HepG2 (cell line): Measurements from ENCODE around the gene TSSK3. TPM values are rescaled to one million over a fixed set of nuclear protein-coding genes. Genes with fewer than 3 reads are reported as not detected.

Source experiments
- ATAC-seq: fragments of 200-7000 bp; cut with Tn5 transposase; 3 replicates; pipeline ENCODE4 v1.9.1; 2020; ENCODE audit warnings: mild to moderate bottlenecking, moderate library complexity
- BruUV-seq: library from RNA; stranded (reverse); fragments of 400-500 nt; replicated peaks from 2 replicates; lab custom pipeline; 2021; lab: Mats Ljungman, UMichigan
- CTCF ChIA-PET: fragments of 300-600 bp; formaldehyde crosslinking; extraction: SDS; loops from one replicate; lab custom pipeline; 2021; ENCODE audit warnings: low total read pairs, inconsistent platforms, low intra/inter-chr PET ratio; lab: Yijun Ruan, JAX
- POLR2A ChIA-PET: fragments of 350-600 bp; sonication (Branson Sonifier 250); formaldehyde crosslinking; loops from one replicate; lab custom pipeline; 2020; ENCODE audit warnings: antibody characterized with exemption, inconsistent platforms; lab: Yijun Ruan, JAX
- DNase-seq: peaks from one replicate; pipeline ENCODE4 v3.0.0-alpha.2; 2015; ENCODE audit warnings: low spot score
- FAIRE-seq: peaks from 3 replicates; lab custom pipeline; 2011; peaks lifted over from hg19 to GRCh38; lab: Jason Lieb, UNC
- H2AFZ ChIP-seq: one replicate; pipeline ENCODE4 v1.6.1; 2011; ENCODE audit warnings: low read length, inconsistent platforms
- H3K27ac ChIP-seq: fragments of 300-600 bp; 3 replicates; pipeline ENCODE4 v1.8.0; 2011; ENCODE audit warnings: mixed run types, mild to moderate bottlenecking, mixed read lengths, low read length, inconsistent platforms; ENCODE audit not compliant: insufficient read depth; ENCODE audit errors: extremely low read length
- H3K27me3 ChIP-seq, 2 experiments: fragments of 200-600 bp in 1 of 2; 2 replicates in 1 of 2; 3 replicates in 1 of 2; pipeline versions ENCODE4 v1.6.0 to v1.8.0; 2011; ENCODE audit warnings: low read length in 2 of 2, mild to moderate bottlenecking in 2 of 2, moderate library complexity in 2 of 2, inconsistent platforms in 1 of 2; ENCODE audit not compliant: insufficient read depth in 2 of 2, control insufficient read depth in 1 of 2
- H3K36me3 ChIP-seq, 2 experiments: fragments of 200-600 bp in 1 of 2; replicated peaks in 1 of 2; 2 replicates in 1 of 2; 3 replicates in 1 of 2; pipeline versions ENCODE4 v1.5.1 to v1.8.0; 2011; ENCODE audit warnings: low read length in 2 of 2, inconsistent platforms in 1 of 2; ENCODE audit not compliant: insufficient read depth in 2 of 2, control insufficient read depth in 1 of 2
- H3K4me1 ChIP-seq: 2 replicates; pipeline ENCODE4 v1.5.1; 2012; ENCODE audit warnings: low read length, inconsistent platforms; ENCODE audit not compliant: insufficient read depth
- H3K4me2 ChIP-seq: 2 replicates; pipeline ENCODE4 v1.6.0; 2011; ENCODE audit warnings: low read depth, low read length, inconsistent platforms
- H3K4me3 ChIP-seq, 3 experiments: fragments of 200-600 bp in 1 of 3; sonication (generic), shearing (Covaris generic) in 1 of 3; replicated peaks in 1 of 3; 2 replicates each; pipeline ENCODE4 v1.5.1; 2011 to 2016; ENCODE audit warnings: low read length in 3 of 3, inconsistent platforms in 2 of 3, low read depth in 2 of 3, mild to moderate bottlenecking in 2 of 3, control low read depth in 1 of 3, mixed read lengths in 1 of 3; ENCODE audit not compliant: insufficient read depth in 1 of 3
- H3K79me2 ChIP-seq: one replicate; pipeline ENCODE4 v1.6.1; 2011; ENCODE audit warnings: low read length, inconsistent platforms; ENCODE audit not compliant: insufficient read depth
- H3K9ac ChIP-seq: 2 replicates; pipeline ENCODE4 v1.6.0; 2011; ENCODE audit warnings: mild to moderate bottlenecking, low read depth, low read length, inconsistent platforms; ENCODE audit not compliant: insufficient read depth
- H3K9me3 ChIP-seq: 2 replicates; pipeline ENCODE4 v1.5.1; 2012; ENCODE audit warnings: mild to moderate bottlenecking, low read length
- H4K20me1 ChIP-seq: 2 replicates; pipeline ENCODE4 v1.6.0; 2011; ENCODE audit warnings: inconsistent platforms, mild to moderate bottlenecking, low read length, moderate library complexity; ENCODE audit not compliant: insufficient read depth
- BCL6 ChIP-seq: IDR thresholded peaks from 2 replicates; pipeline ENCODE4 v1.6.1; 2016; ENCODE audit warnings: missing genetic modification reagents, missing compliant biosample characterization
- FLYWCH1 ChIP-seq: sonication (generic); formaldehyde crosslinking; IDR thresholded peaks from 2 replicates; pipeline ENCODE4 v1.8.1; 2023; ENCODE audit warnings: mild to moderate bottlenecking, missing genetic modification reagents
- GABPA ChIP-seq, 2 experiments: IDR thresholded peaks; 2 replicates each; pipeline ENCODE4 v1.6.1; 2011 to 2016; ENCODE audit warnings: low read depth in 2 of 2, low read length in 1 of 2, missing biosample characterization in 1 of 2, missing genetic modification characterization in 1 of 2
- KDM3A ChIP-seq: IDR thresholded peaks from 2 replicates; pipeline ENCODE4 v1.6.1; 2018; ENCODE audit warnings: low read depth, missing compliant biosample characterization
- MAFK ChIP-seq, 2 experiments: IDR thresholded peaks in 1 of 2; conservative IDR thresholded peaks in 1 of 2; 2 replicates each; pipeline ENCODE4 v1.6.1; 2011; ENCODE audit warnings: improper control_type of control experiment in 2 of 2, low read length in 2 of 2
- NR3C1 ChIP-seq: sonication (generic); formaldehyde crosslinking; IDR thresholded peaks from 2 replicates; pipeline ENCODE4 v1.4.0; 2020; ENCODE audit warnings: missing genetic modification reagents
- NRL ChIP-seq: sonication (generic); formaldehyde crosslinking; IDR thresholded peaks from 2 replicates; pipeline ENCODE4 v1.5.0; 2020; ENCODE audit warnings: missing genetic modification reagents, mild to moderate bottlenecking, moderate library complexity, borderline replicate concordance
- ZFP36L2 ChIP-seq: sonication (generic); formaldehyde crosslinking; IDR thresholded peaks from 2 replicates; pipeline ENCODE4 v1.4.0; 2020; ENCODE audit warnings: missing genetic modification reagents
- ZNF20 ChIP-seq: sonication (generic); formaldehyde crosslinking; IDR thresholded peaks from 2 replicates; pipeline ENCODE4 v1.4.0; 2020; ENCODE audit warnings: mild to moderate bottlenecking, moderate library complexity, missing genetic modification reagents
- ZNF33B ChIP-seq: sonication (generic); formaldehyde crosslinking; IDR thresholded peaks from 2 replicates; pipeline ENCODE4 v1.5.1; 2020; ENCODE audit warnings: mild to moderate bottlenecking, missing genetic modification reagents
- ZNF605 ChIP-seq: sonication (generic); formaldehyde crosslinking; IDR thresholded peaks from 2 replicates; pipeline ENCODE4 v1.8.0; 2022; ENCODE audit warnings: mild to moderate bottlenecking, missing genetic modification reagents
- ZSCAN21 ChIP-seq: sonication (generic); formaldehyde crosslinking; IDR thresholded peaks from 2 replicates; pipeline ENCODE4 v1.8.0; 2022; ENCODE audit warnings: mild to moderate bottlenecking, missing genetic modification reagents, moderate library complexity, borderline replicate concordance
- WGBS: methylation state at CpG from one replicate; pipeline ENCODE4 v1.1.6; 2017; ENCODE audit warnings: low lambda C conversion rate; 5-methylcytosine and 5-hydroxymethylcytosine counted together
- in situ Hi-C: cut with HindIII; loops from 2 replicates; pipeline ENCODE4 v1.10.0; 2017; ENCODE audit warnings: low pct_unique_long_range_greater_than_20kb; ENCODE audit not compliant: extremely low pct_ligation_motif_present
- intact Hi-C: fragments of 100-400 bp; cut with micrococcal nuclease; formaldehyde crosslinking; loops from one replicate; pipeline ENCODE4 v1.10.0; 2022; ENCODE audit not compliant: unreplicated experiment
- polyA plus RNA-seq, 8 experiments: library from polyadenylated mRNA; depleted of rRNA in 3 of 8; stranded (reverse) in 7 of 8; unstranded in 1 of 8; fragments of >200 nt; fragmentation: Illumina TruSeq in 4 of 8; extraction: Trizol in 4 of 8; gene quantifications; 2 replicates each; pipeline versions ENCODE4 v1.2.1 to v1.2.3, GENCODE V29; 2011 to 2016; ENCODE audit warnings: low read depth in 4 of 8, missing spikeins in 1 of 8, mixed read lengths in 1 of 8; ENCODE audit not compliant: insufficient read depth in 1 of 8
- total RNA-seq, 5 experiments: library from RNA; depleted of rRNA; stranded (reverse); fragments of >200 nt; fragmentation: Illumina TruSeq; extraction: Trizol; gene quantifications; 2 replicates each; pipeline ENCODE4 v1.2.3, GENCODE V29; 2016; ENCODE audit warnings: low read depth in 1 of 5
- TF ChIP-seq, protein P1 (sequence below): sonication (generic); formaldehyde crosslinking; IDR thresholded peaks from 2 replicates; pipeline ENCODE4 v1.5.0; 2020; ENCODE audit warnings: mild to moderate bottlenecking, missing genetic modification reagents
- TF ChIP-seq, protein P2 (sequence below): sonication (generic); formaldehyde crosslinking; IDR thresholded peaks from 2 replicates; pipeline ENCODE4 v1.5.1; 2020; ENCODE audit warnings: mild to moderate bottlenecking, missing genetic modification reagents, moderate library complexity
- TF ChIP-seq, protein P3 (sequence below): IDR thresholded peaks from 2 replicates; pipeline ENCODE4 v1.6.1; 2016; ENCODE audit warnings: missing genetic modification reagents, missing compliant biosample characterization
- TF ChIP-seq, protein P4 (sequence below): IDR thresholded peaks from 2 replicates; pipeline ENCODE4 v1.6.1; 2018; ENCODE audit warnings: missing genetic modification reagents
- TF ChIP-seq, protein P5 (sequence below): sonication (generic); formaldehyde crosslinking; IDR thresholded peaks from 2 replicates; pipeline ENCODE4 v1.5.0; 2020; ENCODE audit warnings: missing genetic modification reagents
- TF ChIP-seq, protein P6 (sequence below): sonication (generic); formaldehyde crosslinking; IDR thresholded peaks from 2 replicates; pipeline ENCODE4 v1.4.0; 2020; ENCODE audit warnings: missing genetic modification reagents; ENCODE audit errors: not compliant biosample characterization

The TSSK3 gene
- total and polyA plus RNA-seq, 2 of the 13 experiments (the other 11 are each of a cell fraction or from before 2014, with no cell fraction given), result 1.0 to 1.1 TPM

DNA sequence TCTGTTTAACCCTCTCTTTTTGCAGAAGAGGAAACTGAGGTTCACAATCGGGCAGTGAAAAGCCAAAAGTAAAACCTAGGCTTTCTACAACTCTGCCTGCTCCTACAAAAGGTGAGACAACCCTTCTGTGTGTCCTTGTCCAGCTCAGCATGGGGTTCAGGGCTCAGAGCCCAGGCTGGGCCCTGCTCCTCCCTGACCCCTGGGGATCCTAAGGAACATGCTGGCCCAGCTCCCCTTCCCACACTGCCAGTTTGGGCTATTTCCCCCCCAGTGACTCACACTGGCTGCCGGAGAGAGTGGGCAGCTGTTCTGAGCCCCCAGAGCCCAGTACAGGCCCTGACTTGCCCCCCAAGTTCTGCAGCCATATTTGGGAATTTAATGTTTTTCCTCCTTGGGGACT, 8.9 kb upstream of the TSSK3 start:
- peak overlapping the region; percentile 80 for H3K4me2 ChIP-seq
- in situ Hi-C loops, result no loop called here
- no peak overlapping the region; the same call in 1 of the 2 replicates for H3K9ac ChIP-seq
- WGBS, result 90% methylated on average over 2 of the region's 2 CpGs
- TF ChIP-seq, protein P1, sequence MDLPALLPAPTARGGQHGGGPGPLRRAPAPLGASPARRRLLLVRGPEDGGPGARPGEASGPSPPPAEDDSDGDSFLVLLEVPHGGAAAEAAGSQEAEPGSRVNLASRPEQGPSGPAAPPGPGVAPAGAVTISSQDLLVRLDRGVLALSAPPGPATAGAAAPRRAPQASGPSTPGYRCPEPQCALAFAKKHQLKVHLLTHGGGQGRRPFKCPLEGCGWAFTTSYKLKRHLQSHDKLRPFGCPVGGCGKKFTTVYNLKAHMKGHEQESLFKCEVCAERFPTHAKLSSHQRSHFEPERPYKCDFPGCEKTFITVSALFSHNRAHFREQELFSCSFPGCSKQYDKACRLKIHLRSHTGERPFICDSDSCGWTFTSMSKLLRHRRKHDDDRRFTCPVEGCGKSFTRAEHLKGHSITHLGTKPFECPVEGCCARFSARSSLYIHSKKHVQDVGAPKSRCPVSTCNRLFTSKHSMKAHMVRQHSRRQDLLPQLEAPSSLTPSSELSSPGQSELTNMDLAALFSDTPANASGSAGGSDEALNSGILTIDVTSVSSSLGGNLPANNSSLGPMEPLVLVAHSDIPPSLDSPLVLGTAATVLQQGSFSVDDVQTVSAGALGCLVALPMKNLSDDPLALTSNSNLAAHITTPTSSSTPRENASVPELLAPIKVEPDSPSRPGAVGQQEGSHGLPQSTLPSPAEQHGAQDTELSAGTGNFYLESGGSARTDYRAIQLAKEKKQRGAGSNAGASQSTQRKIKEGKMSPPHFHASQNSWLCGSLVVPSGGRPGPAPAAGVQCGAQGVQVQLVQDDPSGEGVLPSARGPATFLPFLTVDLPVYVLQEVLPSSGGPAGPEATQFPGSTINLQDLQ (CRISPR knock-in tag), result no peak
- TF ChIP-seq ZNF33B (CRISPR knock-in tag) (no peak), MAFK (conservative IDR thresholded peaks at IDR 0.05 in 1 of 2, IDR thresholded peaks at IDR 0.05 in 1 of 2; ENCODE audit: low read length in 2 of 2) (no peak), FLYWCH1 (CRISPR knock-in tag) (no peak), ZSCAN21 (CRISPR knock-in tag) (no peak), NR3C1 (CRISPR knock-in tag) (no peak), GABPA (IDR thresholded peaks at IDR 0.05; ENCODE audit: low read depth, low read length) (no peak), GABPA (CRISPR knock-in tag; IDR thresholded peaks at IDR 0.05; ENCODE audit: low read depth) (no peak), ZNF20 (CRISPR knock-in tag) (no peak), ZNF605 (CRISPR knock-in tag) (no peak), BCL6 (CRISPR knock-in tag) (no peak), ZFP36L2 (CRISPR knock-in tag) (no peak), NRL (no peak), KDM3A (CRISPR knock-in tag) (no peak)
- TF ChIP-seq, protein P2, sequence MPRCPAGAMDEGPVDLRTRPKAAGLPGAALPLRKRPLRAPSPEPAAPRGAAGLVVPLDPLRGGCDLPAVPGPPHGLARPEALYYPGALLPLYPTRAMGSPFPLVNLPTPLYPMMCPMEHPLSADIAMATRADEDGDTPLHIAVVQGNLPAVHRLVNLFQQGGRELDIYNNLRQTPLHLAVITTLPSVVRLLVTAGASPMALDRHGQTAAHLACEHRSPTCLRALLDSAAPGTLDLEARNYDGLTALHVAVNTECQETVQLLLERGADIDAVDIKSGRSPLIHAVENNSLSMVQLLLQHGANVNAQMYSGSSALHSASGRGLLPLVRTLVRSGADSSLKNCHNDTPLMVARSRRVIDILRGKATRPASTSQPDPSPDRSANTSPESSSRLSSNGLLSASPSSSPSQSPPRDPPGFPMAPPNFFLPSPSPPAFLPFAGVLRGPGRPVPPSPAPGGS, result no peak
- TF ChIP-seq, protein P3, sequence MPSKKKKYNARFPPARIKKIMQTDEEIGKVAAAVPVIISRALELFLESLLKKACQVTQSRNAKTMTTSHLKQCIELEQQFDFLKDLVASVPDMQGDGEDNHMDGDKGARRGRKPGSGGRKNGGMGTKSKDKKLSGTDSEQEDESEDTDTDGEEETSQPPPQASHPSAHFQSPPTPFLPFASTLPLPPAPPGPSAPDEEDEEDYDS (CRISPR knock-in tag), result no peak
- TF ChIP-seq, protein P4, sequence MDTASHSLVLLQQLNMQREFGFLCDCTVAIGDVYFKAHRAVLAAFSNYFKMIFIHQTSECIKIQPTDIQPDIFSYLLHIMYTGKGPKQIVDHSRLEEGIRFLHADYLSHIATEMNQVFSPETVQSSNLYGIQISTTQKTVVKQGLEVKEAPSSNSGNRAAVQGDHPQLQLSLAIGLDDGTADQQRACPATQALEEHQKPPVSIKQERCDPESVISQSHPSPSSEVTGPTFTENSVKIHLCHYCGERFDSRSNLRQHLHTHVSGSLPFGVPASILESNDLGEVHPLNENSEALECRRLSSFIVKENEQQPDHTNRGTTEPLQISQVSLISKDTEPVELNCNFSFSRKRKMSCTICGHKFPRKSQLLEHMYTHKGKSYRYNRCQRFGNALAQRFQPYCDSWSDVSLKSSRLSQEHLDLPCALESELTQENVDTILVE (CRISPR knock-in tag), result no peak
- TF ChIP-seq, protein P5, sequence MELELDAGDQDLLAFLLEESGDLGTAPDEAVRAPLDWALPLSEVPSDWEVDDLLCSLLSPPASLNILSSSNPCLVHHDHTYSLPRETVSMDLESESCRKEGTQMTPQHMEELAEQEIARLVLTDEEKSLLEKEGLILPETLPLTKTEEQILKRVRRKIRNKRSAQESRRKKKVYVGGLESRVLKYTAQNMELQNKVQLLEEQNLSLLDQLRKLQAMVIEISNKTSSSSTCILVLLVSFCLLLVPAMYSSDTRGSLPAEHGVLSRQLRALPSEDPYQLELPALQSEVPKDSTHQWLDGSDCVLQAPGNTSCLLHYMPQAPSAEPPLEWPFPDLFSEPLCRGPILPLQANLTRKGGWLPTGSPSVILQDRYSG (CRISPR knock-in tag), result no peak
- TF ChIP-seq, protein P6, sequence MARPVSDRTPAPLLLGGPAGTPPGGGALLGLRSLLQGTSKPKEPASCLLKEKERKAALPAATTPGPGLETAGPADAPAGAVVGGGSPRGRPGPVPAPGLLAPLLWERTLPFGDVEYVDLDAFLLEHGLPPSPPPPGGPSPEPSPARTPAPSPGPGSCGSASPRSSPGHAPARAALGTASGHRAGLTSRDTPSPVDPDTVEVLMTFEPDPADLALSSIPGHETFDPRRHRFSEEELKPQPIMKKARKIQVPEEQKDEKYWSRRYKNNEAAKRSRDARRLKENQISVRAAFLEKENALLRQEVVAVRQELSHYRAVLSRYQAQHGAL (CRISPR knock-in tag), result no peak
- no peak overlapping the region for H3K4me3 ChIP-seq
- DNase-seq, result no peak
- no peak for FAIRE-seq
- H3K79me2 ChIP-seq, result no peaks in the 10 kb centered on the region
- H2AFZ ChIP-seq, result no peak overlapping the region
- CTCF ChIA-PET, result no interaction called here
- intact Hi-C loops, result no loop called here
- peaks cover 63% of the 10 kb centered on the region for H3K4me1 ChIP-seq
- no peaks in the 10 kb centered on the region for H3K36me3 ChIP-seq
- POLR2A ChIA-PET, result interaction anchor here (1.0 to 10.1 kb wide), 9 partner anchors 11 to 138 kb away, joined by 3 to 222 read pairs (median 17); partner anchors contain the start of genes BSDC1, HDAC1 and MARCKSL1
- ATAC-seq, result no peak
- no peaks in the 10 kb centered on the region for H4K20me1 ChIP-seq
- no peaks in the 10 kb centered on the region for H3K27me3 ChIP-seq
- no TSS peak for BruUV-seq
- H3K27ac ChIP-seq, result peak overlapping the region; percentile 92
- no peaks in the 10 kb centered on the region for H3K9me3 ChIP-seq
